ENCODE data around the gene ZSCAN12.

- TF ChIP-seq CTCF (IDR thresholded peaks at IDR 0.05) (no peak), POLR2A (IDR thresholded peaks at IDR 0.05) (peak in 2 of 3 donors; percentile 63 to 74)
Observed at GRCh38 chr6:28349892-28350737, 49.4 kb downstream of the ZSCAN12 start, which contains the start of gene ZKSCAN3.

All from body of pancreas (tissue), 4 donors.